NT2/D1 (cell line): ENCODE results near the gene GLP2R.
A peak's percentile ranks its signal among the peaks of the same experiment; 100 is the strongest.

Experiments used
- DNase-seq: peaks from one replicate; pipeline ENCODE4 v3.0.0-alpha.2; 2011; ENCODE audit warnings: low read depth, low spot score
- H3K27me3 ChIP-seq: 2 replicates; pipeline ENCODE4 v1.6.0; 2011; ENCODE audit warnings: mild to moderate bottlenecking; ENCODE audit not compliant: insufficient read length, insufficient read depth
- H3K36me3 ChIP-seq: 2 replicates; pipeline ENCODE4 v1.6.1; 2011; ENCODE audit warnings: mild to moderate bottlenecking, low read length, mixed read lengths; ENCODE audit not compliant: insufficient read depth, insufficient read length
- H3K4me1 ChIP-seq: 2 replicates; pipeline ENCODE4 v1.5.1; 2011; ENCODE audit not compliant: insufficient read depth, insufficient read length
- H3K4me3 ChIP-seq: 2 replicates; pipeline ENCODE4 v1.5.1; 2011; ENCODE audit warnings: low read depth; ENCODE audit not compliant: insufficient read length
- H3K9ac ChIP-seq: 2 replicates; pipeline ENCODE4 v1.6.0; 2011; ENCODE audit warnings: low read depth; ENCODE audit not compliant: insufficient read length
- H3K9me3 ChIP-seq: 2 replicates; pipeline ENCODE4 v1.5.1; 2011; ENCODE audit warnings: mild to moderate bottlenecking, low read length; ENCODE audit not compliant: insufficient read depth
- SUZ12 ChIP-seq: IDR thresholded peaks from 2 replicates; pipeline ENCODE4 v1.6.1; 2011; ENCODE audit not compliant: insufficient read length, insufficient read depth; ENCODE audit errors: extremely low read depth
- YY1 ChIP-seq: IDR thresholded peaks from 2 replicates; pipeline ENCODE4 v1.6.1; 2011; ENCODE audit not compliant: insufficient read length, insufficient read depth
- ZNF274 ChIP-seq: IDR thresholded peaks from 2 replicates; pipeline ENCODE4 v1.6.1; 2011; ENCODE audit warnings: mild to moderate bottlenecking, low read depth, low read length

GLP2R gene

DNA sequence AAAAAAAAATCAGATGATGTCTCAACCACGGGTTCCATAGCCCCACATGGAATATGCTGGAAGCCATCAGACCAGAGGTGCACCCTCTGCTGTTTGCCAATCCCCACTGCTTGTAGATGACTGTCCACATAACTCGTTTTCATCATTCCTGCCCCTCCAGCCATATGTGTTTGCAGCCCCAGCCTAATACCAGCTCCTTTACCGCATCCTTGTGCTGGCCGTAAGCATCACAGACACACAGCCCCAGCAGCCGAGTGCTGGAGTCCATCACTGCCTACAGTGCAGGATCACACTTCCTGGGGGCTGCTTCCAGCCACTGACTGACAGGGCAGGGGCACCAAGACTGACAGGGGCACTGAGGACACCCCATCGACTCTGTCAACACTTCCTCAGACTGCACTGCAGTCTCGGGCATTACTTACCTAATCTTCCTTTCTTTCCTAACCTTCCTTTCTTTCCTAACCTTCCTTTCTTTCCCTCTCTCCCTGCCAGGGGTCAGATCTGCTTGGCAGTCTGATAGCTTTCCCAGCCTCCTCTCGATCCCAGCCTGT, 74.4 kb downstream of the GLP2R start:
- TF ChIP-seq SUZ12 (no peak), ZNF274 (no peak), YY1 (no peak)
- H3K4me1 ChIP-seq = no peaks in the 10 kb centered on the region
- H3K9me3 ChIP-seq = no peaks in the 10 kb centered on the region
- DNase-seq = no peak
- H3K9ac ChIP-seq = no peak overlapping the region
- H3K27me3 ChIP-seq = no peaks in the 10 kb centered on the region
- H3K4me3 ChIP-seq = no peak overlapping the region
- no peaks in the 10 kb centered on the region for H3K36me3 ChIP-seq

DNA sequence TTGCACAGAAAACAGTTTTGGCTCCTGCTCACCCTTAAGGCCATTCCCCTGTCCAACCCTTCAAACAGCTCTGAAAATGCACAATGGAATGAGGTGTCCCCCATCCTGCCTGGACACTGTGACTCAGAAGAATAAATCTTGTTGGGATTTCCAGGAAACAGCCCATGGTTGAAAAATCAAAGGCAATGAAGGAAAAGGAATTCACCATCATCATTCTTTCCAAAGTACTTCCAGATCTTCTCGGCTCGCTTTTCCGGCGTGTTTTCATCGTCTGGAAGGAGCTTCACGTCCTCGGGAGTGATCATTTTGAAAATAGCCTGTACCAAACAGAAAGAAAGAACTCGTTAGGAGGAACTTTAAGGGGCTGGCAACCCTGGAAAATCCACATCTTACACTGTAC, 75.1 kb downstream of the GLP2R start:
- H3K36me3 ChIP-seq = no peaks in the 10 kb centered on the region
- no peaks in the 10 kb centered on the region for H3K27me3 ChIP-seq
- no peak for TF ChIP-seq YY1
- no peak overlapping the region for H3K9ac ChIP-seq
- DNase-seq = no peak
- no peaks in the 10 kb centered on the region for H3K9me3 ChIP-seq
- no peak overlapping the region for H3K4me3 ChIP-seq
- H3K4me1 ChIP-seq = no peaks in the 10 kb centered on the region

DNA sequence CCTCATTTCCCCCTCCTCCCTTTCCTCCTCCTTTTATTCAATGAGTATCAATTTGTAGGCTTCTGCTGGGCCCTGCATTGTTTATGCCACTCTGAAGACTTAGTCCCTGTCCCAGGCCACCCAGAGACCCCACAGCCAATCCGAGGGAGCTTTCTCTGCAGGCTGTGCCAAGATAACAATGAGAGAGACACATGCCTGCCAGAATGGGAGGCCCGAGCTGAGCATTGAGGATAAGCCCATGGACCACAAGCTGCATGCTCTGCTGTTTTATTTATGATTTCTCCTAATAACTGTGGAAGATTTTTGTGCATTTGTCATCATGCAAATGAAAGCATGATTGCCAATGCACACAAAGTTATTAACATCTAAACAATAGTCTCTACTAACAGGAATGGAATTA, 76.4 kb downstream of the GLP2R start:
- no peaks in the 10 kb centered on the region for H3K27me3 ChIP-seq
- no peak overlapping the region for H3K9ac ChIP-seq
- H3K9me3 ChIP-seq = no peaks in the 10 kb centered on the region
- H3K4me3 ChIP-seq = no peak overlapping the region
- DNase-seq = no peak
- no peaks in the 10 kb centered on the region for H3K4me1 ChIP-seq
- TF ChIP-seq YY1 (no peak), SUZ12 (no peak), ZNF274 (no peak)
- H3K36me3 ChIP-seq = no peaks in the 10 kb centered on the region

DNA sequence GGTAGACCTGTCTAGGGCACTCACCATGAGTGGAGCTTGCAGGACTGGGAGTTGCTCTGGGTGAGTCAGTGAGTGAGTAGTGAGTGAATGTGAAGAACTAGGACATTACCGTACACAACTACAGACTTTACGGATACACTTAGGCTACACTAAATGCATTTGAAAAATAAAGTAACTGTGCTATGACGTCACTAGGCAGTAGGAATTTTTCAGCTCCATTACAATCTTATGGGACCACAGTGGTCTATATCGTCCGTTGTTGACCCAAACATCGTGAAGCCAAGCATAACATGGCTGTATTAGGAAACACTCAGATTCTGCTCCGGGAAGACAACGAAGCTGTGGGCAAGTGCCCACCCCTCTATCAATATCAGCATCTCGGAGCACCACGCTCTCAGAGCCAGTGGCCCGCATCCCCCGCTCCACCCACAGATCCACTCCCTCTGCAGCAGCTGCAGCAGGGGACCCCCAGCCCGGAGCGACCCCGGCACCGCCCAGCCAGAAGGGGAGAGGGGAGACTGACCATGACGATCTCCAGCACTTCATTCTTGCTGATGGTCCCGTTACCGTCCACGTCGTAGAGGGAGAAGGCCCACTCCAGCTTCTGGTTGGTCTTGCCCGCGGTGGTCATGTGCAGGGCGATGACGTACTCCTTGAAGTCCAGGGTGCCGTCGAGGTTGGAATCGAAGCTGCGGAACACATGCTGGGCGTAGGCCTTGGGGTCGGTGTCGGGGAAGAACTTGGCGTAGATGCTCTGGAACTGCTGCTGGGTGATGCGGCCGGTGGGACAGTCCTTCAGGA, 78.8 kb downstream of the GLP2R start:
- no peak for DNase-seq
- no peak for TF ChIP-seq ZNF274
- no peak for TF ChIP-seq YY1
- no peak for TF ChIP-seq SUZ12
- peaks cover 4% of the 10 kb centered on the region for H3K4me1 ChIP-seq
- H3K9me3 ChIP-seq = no peaks in the 10 kb centered on the region
- H3K27me3 ChIP-seq = no peaks in the 10 kb centered on the region
- H3K9ac ChIP-seq = no peak overlapping the region
- H3K36me3 ChIP-seq = no peaks in the 10 kb centered on the region
- no peak overlapping the region for H3K4me3 ChIP-seq

DNA sequence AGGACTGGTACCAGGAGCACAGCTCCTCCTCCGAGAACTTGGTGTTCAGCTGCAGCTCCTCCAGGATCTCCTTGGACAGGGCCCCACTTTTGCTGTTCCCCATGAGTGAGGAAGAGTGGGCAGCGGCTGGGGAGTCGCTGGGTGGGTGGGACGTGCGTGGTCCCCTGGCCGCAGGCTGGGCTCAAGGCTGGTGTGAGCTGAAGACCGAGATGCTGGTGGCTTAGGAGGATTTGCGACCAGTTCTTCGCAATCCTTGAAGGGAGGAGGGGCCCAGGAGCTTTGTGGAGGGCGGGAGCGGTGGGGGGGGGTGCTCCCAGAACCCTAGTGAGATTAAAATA, 79.3 kb downstream of the GLP2R start, which contains the start of gene RCVRN:
RCVRN (minus strand) TSS at position 194 of the 338 bp plus-strand sequence; CDS start at position 103, 91 bp downstream.
- DNase-seq = no peak
- Histone ChIP-seq H3K4me3 (no peak within 1 kb of the TSS), H3K4me1 (peaks cover 4% of the 10 kb centered on the region), H3K36me3 (no peaks in the 10 kb centered on the region), H3K27me3 (no peaks in the 10 kb centered on the region), H3K9ac (no peak within 1 kb of the TSS), H3K9me3 (no peaks in the 10 kb centered on the region)
- no peak for TF ChIP-seq ZNF274

DNA sequence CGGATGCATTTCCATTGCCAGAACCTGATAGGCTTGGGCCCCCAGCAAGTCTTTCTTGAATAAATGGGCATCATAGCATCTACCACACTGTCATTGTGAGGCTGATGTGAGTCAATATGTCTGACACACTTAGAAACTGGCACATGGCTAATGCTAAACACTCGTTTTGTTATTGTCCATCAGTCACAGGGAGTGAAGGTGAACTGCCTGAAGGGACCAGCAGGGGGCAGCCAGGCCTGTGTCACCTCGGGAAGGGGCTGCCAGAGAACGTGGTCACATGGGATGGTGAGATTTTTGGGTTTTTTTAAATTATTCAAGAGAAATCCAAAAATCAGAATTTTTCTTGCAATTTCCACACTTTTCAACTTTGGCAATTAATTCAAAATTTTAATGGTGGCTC, 80.2 kb downstream of the GLP2R start:
- no peak overlapping the region for H3K9ac ChIP-seq
- H3K4me1 ChIP-seq = peaks cover 4% of the 10 kb centered on the region
- H3K4me3 ChIP-seq = no peak overlapping the region
- H3K36me3 ChIP-seq = no peaks in the 10 kb centered on the region
- no peaks in the 10 kb centered on the region for H3K27me3 ChIP-seq
- peak; percentile 42 for DNase-seq
- H3K9me3 ChIP-seq = no peaks in the 10 kb centered on the region
- TF ChIP-seq ZNF274 (no peak), SUZ12 (no peak), YY1 (no peak)

DNA sequence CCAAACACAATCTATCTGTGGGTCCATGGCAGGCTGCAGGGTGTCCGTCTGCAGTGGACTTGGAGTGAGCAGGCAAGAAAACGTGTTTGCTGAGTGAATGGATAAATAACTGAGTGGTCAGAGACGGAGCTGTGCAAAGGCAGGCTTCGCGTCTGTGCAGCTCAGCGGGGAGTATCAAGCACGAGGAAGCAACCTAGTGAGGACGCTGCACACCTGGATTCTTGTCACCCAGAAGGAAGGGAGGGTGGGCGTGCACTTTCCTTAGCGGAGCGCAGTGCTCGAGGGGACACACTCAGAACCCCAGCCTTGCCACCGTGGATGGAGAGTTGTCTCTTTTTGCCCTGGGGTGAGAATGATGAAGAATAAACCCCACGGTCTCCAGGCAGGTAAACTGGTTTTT, 80.9 kb downstream of the GLP2R start:
- Histone ChIP-seq H3K9me3 (no peaks in the 10 kb centered on the region), H3K27me3 (no peaks in the 10 kb centered on the region), H3K4me3 (no peak overlapping the region), H3K9ac (no peak overlapping the region), H3K4me1 (peaks cover 5% of the 10 kb centered on the region), H3K36me3 (no peaks in the 10 kb centered on the region)
- no peak for DNase-seq
- TF ChIP-seq SUZ12 = no peak
- TF ChIP-seq ZNF274 = no peak
- TF ChIP-seq YY1 = no peak

DNA sequence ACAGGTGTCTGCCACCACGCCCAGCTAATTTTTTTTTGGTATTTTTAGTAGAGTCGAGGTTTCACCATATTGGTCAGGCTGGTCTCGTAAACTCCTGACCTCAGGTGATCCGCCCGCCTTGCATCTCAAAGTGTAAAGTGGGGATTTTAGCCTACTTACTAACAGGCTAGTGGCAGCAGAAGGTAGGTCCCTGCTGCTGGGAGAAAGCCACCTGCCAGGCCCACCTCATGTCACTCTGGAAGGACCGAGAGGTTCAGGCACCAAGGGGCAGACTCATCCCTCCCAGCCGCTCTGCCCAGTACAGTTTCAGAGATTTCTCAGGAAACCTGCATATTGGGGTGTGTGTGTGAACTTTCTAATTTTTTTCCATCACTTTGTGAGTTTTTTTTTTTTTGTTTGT, 81.4 kb downstream of the GLP2R start:
- TF ChIP-seq YY1 = no peak
- TF ChIP-seq ZNF274 = no peak
- no peak for TF ChIP-seq SUZ12
- no peak overlapping the region for H3K4me3 ChIP-seq
- H3K9ac ChIP-seq = no peak overlapping the region
- peaks cover 7% of the 10 kb centered on the region for H3K4me1 ChIP-seq
- H3K36me3 ChIP-seq = no peaks in the 10 kb centered on the region
- H3K27me3 ChIP-seq = no peaks in the 10 kb centered on the region
- DNase-seq = no peak
- no peaks in the 10 kb centered on the region for H3K9me3 ChIP-seq
